Stimulated activated naive CD8-positive, alpha-beta T cell treated with anti-CD3 and anti-CD28 coated beads, Interleukin-15, Interleukin-2, amounts not matched to agents 100 ng/mL and 50 ng/mL, for 24 hours (primary cell): Measurements from ENCODE around the gene MYBPH.

Experiments used
- H3K27ac Mint-ChIP-seq: one replicate; pipeline ENCODE4 v1.8.0; 2021; ENCODE audit warnings: mild to moderate bottlenecking, mixed read lengths
- H3K27me3 Mint-ChIP-seq: one replicate; pipeline ENCODE4 v1.8.0; 2021; ENCODE audit warnings: mixed read lengths
- H3K36me3 Mint-ChIP-seq: one replicate; pipeline ENCODE4 v1.8.0; 2021; ENCODE audit warnings: low read depth, mixed read lengths
- H3K4me1 Mint-ChIP-seq: one replicate; pipeline ENCODE4 v1.8.0; 2021; ENCODE audit warnings: low read depth, mixed read lengths
- H3K4me3 Mint-ChIP-seq: one replicate; pipeline ENCODE4 v1.8.0; 2021; ENCODE audit warnings: mild to moderate bottlenecking, mixed read lengths
- H3K9me3 Mint-ChIP-seq: one replicate; pipeline ENCODE4 v1.8.0; 2021; ENCODE audit warnings: mixed read lengths

The MYBPH gene

DNA sequence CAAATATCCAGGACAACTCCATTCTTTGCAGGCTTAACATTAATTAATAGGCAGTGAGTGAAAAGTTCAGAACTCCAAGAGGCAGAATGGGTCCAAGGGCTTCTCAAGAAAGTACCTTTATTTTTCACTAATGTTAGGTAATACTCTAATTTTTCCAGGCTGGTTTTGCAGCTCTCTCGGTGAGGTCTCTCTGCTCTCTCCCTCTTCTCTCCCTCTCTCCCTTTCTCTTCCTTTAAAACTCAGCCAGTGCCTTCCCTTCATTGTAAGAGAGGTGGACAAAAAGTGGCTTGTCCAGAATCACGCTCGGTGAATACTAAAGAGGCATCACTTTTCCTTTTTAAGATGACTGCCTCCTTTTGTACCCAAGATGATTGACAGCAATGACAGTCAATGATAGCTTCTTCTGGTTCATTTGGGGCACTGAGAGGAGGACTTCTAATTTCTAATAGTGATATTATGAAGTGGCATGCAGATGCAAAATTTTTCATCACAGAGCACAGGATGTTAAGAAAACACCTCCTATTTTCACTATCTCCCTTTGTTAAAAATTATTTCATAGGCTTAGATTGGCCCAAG lies 12.2 kb upstream of the MYBPH start:
- Mint-ChIP-seq H3K27ac (no peak overlapping the region), H3K4me1 (peaks cover 3% of the 10 kb centered on the region), H3K27me3 (peaks cover 5% of the 10 kb centered on the region), H3K9me3 (no peaks in the 10 kb centered on the region), H3K4me3 (no peak overlapping the region), H3K36me3 (no peaks in the 10 kb centered on the region)

DNA sequence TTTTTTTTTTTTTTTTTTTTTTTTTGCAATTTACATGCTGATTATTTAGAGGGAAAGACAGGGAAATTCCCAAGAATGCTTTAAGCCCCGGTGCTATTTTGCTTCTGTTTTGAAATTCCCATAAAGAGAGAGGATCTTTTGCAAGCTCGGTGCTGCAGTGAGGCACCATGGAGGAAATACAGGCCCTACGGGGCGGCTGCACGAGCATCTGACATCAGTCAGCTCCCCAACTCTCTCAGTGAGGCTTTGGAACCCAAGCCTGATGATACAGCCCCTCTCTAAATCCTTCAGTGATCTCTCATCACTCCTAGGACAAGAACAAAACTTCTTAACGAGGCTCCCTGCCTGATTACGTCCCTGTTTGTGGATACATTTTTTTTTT lies 11.7 kb upstream of the MYBPH start:
- Mint-ChIP-seq H3K36me3 (no peaks in the 10 kb centered on the region), H3K27ac (no peak overlapping the region), H3K27me3 (peaks cover 5% of the 10 kb centered on the region), H3K4me3 (no peak overlapping the region), H3K9me3 (no peaks in the 10 kb centered on the region), H3K4me1 (peaks cover 3% of the 10 kb centered on the region)

DNA sequence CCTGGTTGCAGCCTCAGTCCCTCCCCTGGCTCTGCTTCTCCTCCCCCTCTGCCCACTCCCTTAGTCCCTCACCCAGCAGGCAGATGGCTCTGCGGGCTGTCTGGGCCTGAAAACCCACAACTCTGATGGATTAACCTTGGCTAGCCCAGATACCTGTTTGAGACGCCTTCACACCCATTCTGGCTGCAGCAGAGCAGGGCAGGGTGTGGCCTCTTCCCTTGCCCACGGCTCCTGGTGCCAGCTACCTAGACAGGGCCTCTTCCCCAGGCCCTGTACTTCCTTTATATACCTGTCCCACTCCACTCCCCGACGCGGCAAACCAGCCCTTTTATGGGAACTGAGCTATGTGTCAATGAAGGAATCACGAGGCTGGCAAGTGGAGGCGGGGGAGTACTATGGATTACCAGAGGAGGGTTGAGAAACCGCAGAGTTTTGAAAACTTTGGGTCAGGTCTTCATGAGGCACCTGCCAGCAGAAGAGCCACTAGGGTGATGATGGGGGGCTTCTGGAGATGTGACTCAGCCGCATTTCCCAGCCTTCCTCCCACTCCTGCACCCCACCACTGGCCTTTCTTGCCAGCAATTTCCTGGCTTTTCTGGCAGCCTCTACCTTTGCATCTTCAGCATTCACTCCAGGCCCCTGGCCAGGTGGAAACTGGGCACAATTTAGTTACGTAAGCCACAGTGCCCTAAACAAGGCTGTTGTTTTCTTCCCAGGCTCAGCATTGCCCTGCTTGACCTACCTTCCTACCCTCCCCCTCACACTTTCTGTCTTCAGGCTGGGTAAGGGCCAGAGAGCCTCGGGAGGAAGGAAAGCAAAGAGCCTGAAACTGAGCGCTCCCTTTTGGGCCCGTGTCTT lies 11.0 kb upstream of the MYBPH start, which contains the start of gene CHI3L1:
CHI3L1 (minus strand) TSS at position 259 of the 858 bp plus-strand sequence; CDS start at position 178, 81 bp downstream.
- Mint-ChIP-seq H3K9me3 (no peaks in the 10 kb centered on the region), H3K4me3 (no peak within 1 kb of the TSS), H3K36me3 (no peaks in the 10 kb centered on the region)

DNA sequence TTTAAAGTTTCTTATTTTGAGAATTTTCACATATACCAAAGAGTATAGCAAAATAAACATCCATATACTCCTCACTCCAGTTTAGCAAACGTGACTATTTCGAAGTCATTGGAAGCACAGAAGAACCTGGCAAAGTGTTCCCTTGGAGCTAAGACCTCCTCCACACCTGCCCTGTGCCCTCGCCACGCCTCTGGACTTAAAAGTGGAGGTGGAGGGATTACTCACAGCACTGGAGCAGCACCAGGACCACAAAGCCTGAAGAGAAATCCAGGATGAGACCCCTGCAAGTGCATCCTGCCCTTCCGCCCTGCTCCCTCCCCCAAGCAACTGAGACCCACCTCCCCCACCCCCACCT lies 10.4 kb upstream of the MYBPH start:
- peaks cover 5% of the 10 kb centered on the region for H3K27me3 Mint-ChIP-seq
- no peak overlapping the region for H3K4me3 Mint-ChIP-seq
- H3K9me3 Mint-ChIP-seq: no peaks in the 10 kb centered on the region
- H3K27ac Mint-ChIP-seq: no peak overlapping the region
- peaks cover 3% of the 10 kb centered on the region for H3K4me1 Mint-ChIP-seq
- H3K36me3 Mint-ChIP-seq: no peaks in the 10 kb centered on the region

More for the DNA sequence above, 11.0 kb upstream of the MYBPH start, which contains the start of gene CHI3L1:
- H3K27ac Mint-ChIP-seq: no peak within 1 kb of the TSS
- peaks cover 5% of the 10 kb centered on the region for H3K27me3 Mint-ChIP-seq
- H3K4me1 Mint-ChIP-seq: peaks cover 3% of the 10 kb centered on the region

DNA sequence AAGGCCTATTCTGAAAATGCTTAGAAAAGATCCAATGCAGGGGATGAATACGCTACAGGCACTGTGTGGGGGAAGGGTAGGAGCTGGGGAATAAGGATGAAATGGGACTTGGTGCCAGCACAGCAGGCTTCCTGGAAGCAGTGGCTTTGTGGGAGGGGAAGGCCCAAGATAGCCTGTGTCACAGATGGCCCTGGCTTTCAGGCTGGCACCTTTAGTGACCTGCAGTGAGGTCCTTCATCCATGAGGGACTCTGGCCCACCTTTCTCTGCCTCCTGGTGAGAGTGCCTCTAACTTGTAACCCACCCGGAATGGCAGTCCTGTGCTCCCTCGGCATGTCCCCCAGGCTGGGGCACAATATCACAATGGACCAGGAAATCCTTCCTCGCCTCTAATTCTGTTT lies 10.0 kb upstream of the MYBPH start:
- H3K4me3 Mint-ChIP-seq: no peak overlapping the region
- H3K36me3 Mint-ChIP-seq: no peaks in the 10 kb centered on the region
- H3K4me1 Mint-ChIP-seq: peaks cover 3% of the 10 kb centered on the region
- H3K27me3 Mint-ChIP-seq: peaks cover 5% of the 10 kb centered on the region
- H3K9me3 Mint-ChIP-seq: no peaks in the 10 kb centered on the region
- H3K27ac Mint-ChIP-seq: no peak overlapping the region

DNA sequence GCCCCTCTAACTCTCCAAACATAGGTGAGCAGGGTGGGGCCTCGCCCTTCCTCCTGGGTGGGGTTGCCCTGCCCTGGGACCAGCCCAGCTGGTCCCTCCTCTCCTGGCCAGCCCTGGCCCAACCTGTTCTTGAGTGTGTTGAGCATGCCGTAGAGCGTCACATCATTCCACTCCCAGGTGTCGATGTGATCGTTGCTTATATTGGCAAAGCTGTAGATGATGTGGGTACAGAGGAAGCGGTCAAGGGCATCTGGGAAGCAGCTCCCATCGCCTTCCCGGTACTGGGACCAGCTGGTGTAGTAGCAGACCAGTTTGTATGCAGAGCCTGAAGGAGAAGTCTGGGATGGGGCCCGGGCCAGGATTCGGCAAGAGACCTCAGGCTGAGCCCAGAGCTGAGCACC lies 9.4 kb upstream of the MYBPH start:
- peaks cover 3% of the 10 kb centered on the region for H3K4me1 Mint-ChIP-seq
- H3K9me3 Mint-ChIP-seq: no peaks in the 10 kb centered on the region
- peaks cover 5% of the 10 kb centered on the region for H3K27me3 Mint-ChIP-seq
- no peaks in the 10 kb centered on the region for H3K36me3 Mint-ChIP-seq
- no peak overlapping the region for H3K27ac Mint-ChIP-seq
- no peak overlapping the region for H3K4me3 Mint-ChIP-seq

DNA sequence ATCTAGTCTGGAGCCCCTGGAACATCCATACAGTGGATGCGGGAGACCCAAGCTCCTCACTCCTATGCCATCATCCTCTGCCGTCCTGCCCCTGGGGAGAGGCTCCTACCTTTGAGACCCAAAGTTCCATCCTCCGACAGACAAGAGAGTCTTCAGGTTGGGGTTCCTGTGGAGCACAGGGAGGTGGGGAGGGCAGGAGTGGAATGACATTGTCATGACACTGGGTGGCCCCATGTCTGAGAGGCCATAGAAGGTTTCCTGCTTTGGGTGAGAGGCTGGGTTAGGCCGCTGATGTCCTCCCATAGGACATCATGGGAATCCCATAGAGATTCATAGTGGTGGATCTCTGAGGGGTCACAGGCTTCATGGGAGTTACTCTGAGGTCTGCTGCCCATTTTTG lies 8.8 kb upstream of the MYBPH start:
- H3K27me3 Mint-ChIP-seq: peaks cover 5% of the 10 kb centered on the region
- no peak overlapping the region for H3K27ac Mint-ChIP-seq
- H3K4me1 Mint-ChIP-seq: peaks cover 3% of the 10 kb centered on the region
- no peaks in the 10 kb centered on the region for H3K36me3 Mint-ChIP-seq
- no peak overlapping the region for H3K4me3 Mint-ChIP-seq
- no peaks in the 10 kb centered on the region for H3K9me3 Mint-ChIP-seq

DNA sequence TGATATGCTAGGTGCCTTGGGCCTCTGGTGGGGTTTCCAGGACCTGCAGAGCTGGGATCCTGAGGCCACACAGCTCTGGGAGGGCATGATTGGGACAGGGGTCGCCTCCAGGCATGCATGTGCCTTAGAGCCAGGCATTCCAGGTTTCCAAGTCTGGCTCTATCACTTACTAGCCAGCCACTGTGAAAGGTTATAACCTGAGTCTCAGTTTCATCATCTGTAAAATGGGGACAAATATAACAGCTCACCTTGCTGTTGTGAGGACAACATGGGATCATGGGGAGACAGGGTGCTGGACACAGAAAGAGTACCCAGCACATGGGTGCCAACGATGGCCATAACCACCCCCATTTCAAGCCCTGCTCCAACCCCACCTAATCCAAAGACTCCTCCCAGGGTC lies 8.2 kb upstream of the MYBPH start:
- H3K4me1 Mint-ChIP-seq: peaks cover 3% of the 10 kb centered on the region
- H3K9me3 Mint-ChIP-seq: no peaks in the 10 kb centered on the region
- no peaks in the 10 kb centered on the region for H3K36me3 Mint-ChIP-seq
- H3K27ac Mint-ChIP-seq: no peak overlapping the region
- H3K27me3 Mint-ChIP-seq: peaks cover 5% of the 10 kb centered on the region
- H3K4me3 Mint-ChIP-seq: no peak overlapping the region

DNA sequence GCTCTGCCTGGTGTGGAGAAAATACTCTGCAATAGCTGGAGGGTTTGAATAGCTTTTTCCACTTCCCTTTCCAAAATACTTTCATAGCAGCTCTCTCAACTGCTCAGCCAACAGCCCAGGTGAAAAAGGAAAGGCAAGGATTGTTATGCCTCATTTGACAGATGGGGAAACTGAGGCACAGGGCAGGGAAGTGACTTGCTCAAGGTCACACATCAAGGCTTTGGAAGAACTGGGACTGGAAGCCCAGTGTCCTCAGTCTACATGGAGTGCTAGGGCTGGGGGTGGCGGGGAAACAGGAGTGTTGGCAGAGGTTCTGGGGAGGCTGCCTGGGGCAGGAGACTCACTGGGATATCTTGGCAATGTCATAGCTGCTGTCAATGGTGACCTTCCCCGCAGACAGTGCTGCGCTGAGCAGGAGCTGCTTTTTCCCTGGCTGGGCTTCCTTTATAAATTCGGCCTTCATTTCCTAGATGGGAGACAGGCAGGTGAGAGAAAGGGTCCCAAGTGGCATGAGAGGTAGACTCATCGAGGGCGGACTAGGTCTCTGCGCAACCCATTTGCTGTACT lies 6.8 kb upstream of the MYBPH start:
- peaks cover 3% of the 10 kb centered on the region for H3K4me1 Mint-ChIP-seq
- H3K4me3 Mint-ChIP-seq: no peak overlapping the region
- H3K27me3 Mint-ChIP-seq: no peaks in the 10 kb centered on the region
- H3K27ac Mint-ChIP-seq: no peak overlapping the region
- H3K9me3 Mint-ChIP-seq: no peaks in the 10 kb centered on the region
- H3K36me3 Mint-ChIP-seq: no peaks in the 10 kb centered on the region

DNA sequence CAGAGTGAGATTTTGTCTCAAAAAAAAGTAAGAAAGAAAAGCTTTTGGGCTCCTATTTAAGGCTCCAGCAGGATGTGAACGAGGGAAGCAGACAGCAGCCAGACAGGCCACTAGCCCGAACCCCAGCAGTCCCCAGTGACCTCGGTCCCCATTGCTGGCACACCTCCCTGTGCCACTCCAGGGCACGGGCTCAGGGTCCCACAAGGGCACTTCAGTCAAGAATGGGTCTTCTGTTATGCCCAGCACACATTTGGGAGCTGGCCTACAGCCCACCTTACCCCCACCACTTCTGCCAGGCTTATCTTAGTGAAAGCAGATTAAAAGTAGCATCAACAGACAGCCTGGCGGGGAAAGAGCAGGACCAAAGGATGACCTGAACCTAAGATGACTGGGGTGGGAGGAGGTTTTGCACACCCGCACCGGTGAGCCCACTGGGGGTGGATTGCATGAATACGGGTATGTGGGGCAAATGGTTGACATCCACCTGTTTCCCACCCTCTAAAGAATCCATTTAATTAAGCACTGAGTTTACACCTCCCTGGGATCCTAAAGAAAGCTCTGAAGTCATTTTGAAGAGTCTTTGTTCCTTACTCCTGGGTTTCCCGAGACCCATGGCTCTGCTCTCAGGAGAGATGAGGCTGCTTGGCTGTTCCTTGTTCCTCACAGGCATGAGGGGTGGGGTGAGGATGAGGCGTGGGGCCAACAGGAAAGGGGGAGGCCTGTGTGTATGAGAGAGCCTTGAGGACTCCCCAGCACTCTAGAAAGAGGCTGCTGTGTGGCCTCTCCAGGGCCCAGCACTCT lies 6.2 kb upstream of the MYBPH start:
- H3K27ac Mint-ChIP-seq: no peak overlapping the region
- peaks cover 3% of the 10 kb centered on the region for H3K4me1 Mint-ChIP-seq
- H3K9me3 Mint-ChIP-seq: no peaks in the 10 kb centered on the region
- H3K36me3 Mint-ChIP-seq: no peaks in the 10 kb centered on the region
- H3K4me3 Mint-ChIP-seq: no peak overlapping the region
- no peaks in the 10 kb centered on the region for H3K27me3 Mint-ChIP-seq

DNA sequence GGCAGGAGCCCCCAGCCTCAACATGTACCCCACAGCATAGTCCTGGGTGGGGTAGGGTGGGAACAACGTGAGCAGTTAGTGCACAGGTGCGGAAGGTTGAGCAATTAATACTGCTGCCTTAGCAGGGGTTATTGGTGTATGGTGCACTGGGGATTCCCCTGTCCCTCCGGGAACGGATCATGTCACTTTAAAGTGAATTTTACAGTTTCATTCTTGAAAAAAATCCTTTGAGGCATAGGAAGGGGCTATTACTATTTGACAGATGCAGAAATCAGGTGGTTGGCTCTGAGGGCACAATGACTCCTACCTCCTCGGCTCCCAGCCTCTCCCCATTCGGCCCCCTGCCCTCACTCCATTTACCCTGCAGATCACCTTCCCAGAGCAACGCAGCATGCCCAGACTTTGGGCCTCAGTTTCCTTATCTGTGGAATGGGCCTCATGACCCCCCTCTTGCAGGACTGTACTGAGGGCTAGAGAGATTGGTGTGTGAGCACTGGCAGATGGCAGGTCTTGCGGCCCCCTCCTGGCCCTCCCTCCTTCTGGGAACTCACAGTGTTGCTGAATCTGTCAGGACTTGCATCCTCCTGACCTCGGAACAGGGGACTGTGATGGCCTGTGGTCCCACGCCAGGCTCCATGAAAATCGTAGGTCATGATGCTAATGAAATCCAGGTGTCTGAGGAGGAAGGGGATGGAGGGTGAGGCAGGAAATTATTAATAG lies 5.1 kb upstream of the MYBPH start:
- no peak overlapping the region for H3K4me3 Mint-ChIP-seq
- no peaks in the 10 kb centered on the region for H3K27me3 Mint-ChIP-seq
- no peaks in the 10 kb centered on the region for H3K36me3 Mint-ChIP-seq
- no peaks in the 10 kb centered on the region for H3K9me3 Mint-ChIP-seq
- H3K4me1 Mint-ChIP-seq: no peaks in the 10 kb centered on the region
- no peak overlapping the region for H3K27ac Mint-ChIP-seq

DNA sequence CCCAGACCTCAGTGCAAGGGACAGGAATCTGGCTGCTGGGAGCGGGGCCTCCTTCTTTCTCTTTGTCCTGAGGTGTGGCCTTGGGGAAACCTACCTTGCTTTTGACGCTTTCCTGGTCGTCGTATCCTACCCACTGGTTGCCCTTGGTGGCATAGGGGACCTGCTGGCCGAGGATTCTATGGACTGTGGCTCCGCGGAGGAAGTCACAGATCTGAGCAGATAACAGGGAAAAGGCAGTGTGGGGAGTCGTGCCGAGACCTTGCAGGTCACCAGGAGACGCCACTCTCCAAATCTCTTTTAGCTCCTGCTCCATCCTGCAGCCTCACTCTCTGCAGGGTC lies 4.0 kb upstream of the MYBPH start:
- Mint-ChIP-seq H3K4me3 (no peak overlapping the region), H3K27me3 (no peaks in the 10 kb centered on the region), H3K36me3 (no peaks in the 10 kb centered on the region), H3K9me3 (no peaks in the 10 kb centered on the region), H3K27ac (no peak overlapping the region), H3K4me1 (no peaks in the 10 kb centered on the region)

DNA sequence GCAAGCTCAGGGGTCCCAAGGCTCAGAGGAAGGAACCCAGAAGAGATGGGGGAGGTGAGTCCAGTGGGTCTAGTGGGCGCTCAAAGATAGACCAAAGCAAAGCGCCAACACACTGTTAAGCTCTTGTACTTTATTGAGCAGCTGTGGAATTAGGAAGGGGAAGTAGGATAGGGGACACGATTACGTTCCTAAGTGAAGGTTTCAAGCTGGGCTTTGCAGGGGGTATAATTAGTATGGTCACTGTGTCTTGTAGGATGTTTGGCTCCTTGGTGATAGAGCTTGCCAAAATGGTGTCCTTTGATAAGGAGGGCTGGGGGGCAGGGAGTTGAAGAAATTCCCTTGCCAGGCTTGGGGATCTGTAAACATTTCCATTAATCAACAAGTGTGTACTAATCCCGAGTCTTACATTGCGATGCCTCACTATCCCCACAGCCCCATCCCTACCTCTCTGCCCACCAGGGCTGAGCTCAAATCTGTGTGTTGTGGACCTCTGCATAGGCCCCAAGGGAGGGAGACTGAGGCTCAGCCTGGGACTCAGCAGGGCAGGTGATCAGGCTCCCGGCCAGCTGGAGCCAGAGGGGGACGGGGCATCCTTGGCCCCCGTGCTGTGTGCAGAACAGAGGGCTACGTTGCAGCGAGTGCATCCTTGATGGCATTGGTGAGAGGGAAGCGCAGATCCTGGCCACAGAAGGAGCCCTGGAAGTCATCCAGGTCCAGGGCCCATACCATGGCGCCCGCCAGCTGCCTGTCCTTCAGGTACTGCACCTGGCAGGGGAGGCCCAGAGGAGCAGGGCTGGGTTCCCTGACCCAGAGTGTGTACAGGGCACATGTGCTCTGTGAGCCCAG lies 3.4 kb upstream of the MYBPH start:
- Mint-ChIP-seq H3K36me3 (no peaks in the 10 kb centered on the region), H3K4me3 (no peak overlapping the region), H3K4me1 (no peaks in the 10 kb centered on the region), H3K9me3 (no peaks in the 10 kb centered on the region), H3K27ac (no peak overlapping the region), H3K27me3 (no peaks in the 10 kb centered on the region)

DNA sequence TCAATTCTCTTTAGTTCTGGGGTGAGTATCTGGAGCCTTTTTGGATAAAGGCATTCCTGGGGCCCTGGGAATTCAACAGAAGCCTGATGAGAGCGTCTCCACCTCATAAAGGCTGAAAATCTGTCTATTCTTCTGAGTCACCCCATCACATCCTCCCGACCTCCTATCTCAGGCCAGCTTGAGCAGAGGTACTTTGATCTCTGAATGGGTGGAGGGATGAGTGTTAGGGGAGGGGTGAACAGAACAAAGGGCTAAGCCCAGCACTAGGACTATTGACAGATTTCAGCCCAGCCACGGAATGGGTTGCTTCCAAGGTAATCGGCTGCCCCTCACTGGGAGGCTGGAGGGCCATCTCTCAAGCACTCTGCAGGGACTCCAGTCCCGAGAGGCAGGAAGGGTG lies 2.5 kb upstream of the MYBPH start:
- Mint-ChIP-seq H3K36me3 (no peaks in the 10 kb centered on the region), H3K27me3 (no peaks in the 10 kb centered on the region), H3K4me1 (no peaks in the 10 kb centered on the region), H3K4me3 (no peak overlapping the region), H3K27ac (no peak overlapping the region), H3K9me3 (no peaks in the 10 kb centered on the region)
